IMR-90 (cell line): Measurements from ENCODE around the gene NDUFV2. TPM values are rescaled to one million over a fixed set of nuclear protein-coding genes. Genes with fewer than 3 reads are reported as not detected.

Experiments used
- ATAC-seq: fragments of 200-7000 bp; cut with Tn5 transposase; 2 replicates; pipeline ENCODE4 v1.9.1; 2020; ENCODE audit warnings: low read depth, mild to moderate bottlenecking, moderate library complexity
- BruUV-seq: library from RNA; stranded (reverse); fragments of 400-500 nt; replicated peaks from 2 replicates; lab custom pipeline; 2021; lab: Mats Ljungman, UMichigan
- CTCF ChIA-PET: fragments of 300-600 bp; formaldehyde crosslinking; extraction: SDS; loops from one replicate; lab custom pipeline; 2021; ENCODE audit warnings: antibody characterized with exemption; lab: Yijun Ruan, JAX
- POLR2A ChIA-PET: fragments of 300-600 bp; sonication (Branson Sonifier 250); formaldehyde crosslinking; loops from one replicate; lab custom pipeline; 2022; ENCODE audit warnings: antibody characterized with exemption; ENCODE audit not compliant: unreplicated experiment; lab: Charles Lee
- DNase-seq: peaks from one replicate; pipeline ENCODE4 v3.0.0; 2013
- H2AFZ ChIP-seq: replicated peaks from 2 replicates; pipeline ENCODE3; 2013; ENCODE audit warnings: low read length, mild to moderate bottlenecking; ENCODE audit not compliant: poor library complexity
- H2AK5ac ChIP-seq: 2 replicates; pipeline ENCODE4 v1.6.1; 2013; ENCODE audit warnings: low read depth, low read length, inconsistent platforms
- H2AK9ac ChIP-seq: replicated peaks from 2 replicates; pipeline ENCODE3; 2013; ENCODE audit warnings: mild to moderate bottlenecking, low read depth, low read length, moderate library complexity; ENCODE audit not compliant: poor library complexity
- H2BK120ac ChIP-seq: 2 replicates; pipeline ENCODE4 v1.6.1; 2013; ENCODE audit warnings: low read depth, low read length, inconsistent platforms
- H2BK15ac ChIP-seq: 3 replicates; pipeline ENCODE4 v1.6.1; 2013; ENCODE audit warnings: low read depth, low read length, inconsistent platforms
- H2BK20ac ChIP-seq: 2 replicates; pipeline ENCODE4 v1.6.1; 2013; ENCODE audit warnings: low read depth, mild to moderate bottlenecking, inconsistent platforms, low read length, moderate library complexity
- H2BK5ac ChIP-seq: 2 replicates; pipeline ENCODE4 v1.6.1; 2013; ENCODE audit warnings: mild to moderate bottlenecking, low read depth, low read length, inconsistent platforms; ENCODE audit not compliant: poor library complexity, severe bottlenecking
- H3K14ac ChIP-seq: replicated peaks from 2 replicates; pipeline ENCODE4 v1.6.1; 2013; ENCODE audit warnings: low read depth, low read length, inconsistent platforms
- H3K18ac ChIP-seq: 2 replicates; pipeline ENCODE4 v1.6.1; 2013; ENCODE audit warnings: low read depth, low read length, control low read depth
- H3K23ac ChIP-seq: 2 replicates; pipeline ENCODE4 v1.6.1; 2013; ENCODE audit warnings: low read depth, low read length, inconsistent platforms
- H3K27ac ChIP-seq: 2 replicates; pipeline ENCODE4 v1.5.1; 2013; ENCODE audit warnings: mild to moderate bottlenecking, control low read depth, low read length; ENCODE audit not compliant: insufficient read depth
- H3K27me3 ChIP-seq: 2 replicates; pipeline ENCODE4 v1.6.1; 2013; ENCODE audit warnings: low read length; ENCODE audit not compliant: control insufficient read depth, insufficient read depth
- H3K36me3 ChIP-seq: 2 replicates; pipeline ENCODE4 v1.6.1; 2013; ENCODE audit warnings: low read length, mixed read lengths; ENCODE audit not compliant: control insufficient read depth, insufficient read depth
- H3K4ac ChIP-seq: 2 replicates; pipeline ENCODE4 v1.6.1; 2013; ENCODE audit warnings: low read depth, low read length, inconsistent platforms
- H3K4me1 ChIP-seq: 2 replicates; pipeline ENCODE4 v1.6.1; 2013; ENCODE audit warnings: low read length, mixed read lengths; ENCODE audit not compliant: control insufficient read depth, insufficient read depth
- H3K4me2 ChIP-seq: 2 replicates; pipeline ENCODE4 v1.6.1; 2013; ENCODE audit warnings: low read depth, mild to moderate bottlenecking, control low read depth, low read length, moderate library complexity
- H3K4me3 ChIP-seq: 2 replicates; pipeline ENCODE4 v1.5.1; 2013; ENCODE audit warnings: low read depth, mild to moderate bottlenecking, control low read depth, low read length, moderate library complexity; ENCODE audit not compliant: insufficient read depth
- H3K56ac ChIP-seq: 2 replicates; pipeline ENCODE4 v1.6.1; 2013; ENCODE audit warnings: low read length, inconsistent platforms; ENCODE audit not compliant: insufficient read depth; ENCODE audit errors: extremely low read depth
- H3K79me1 ChIP-seq, 2 experiments: 2 replicates each; pipeline ENCODE4 v1.6.1; 2013; ENCODE audit warnings: low read length in 2 of 2, inconsistent platforms in 1 of 2, low read depth in 1 of 2
- H3K9ac ChIP-seq: 2 replicates; pipeline ENCODE4 v1.6.1; 2013; ENCODE audit warnings: low read depth, low read length, control low read depth
- H3K9me1 ChIP-seq: 2 replicates; pipeline ENCODE4 v1.6.1; 2013; ENCODE audit warnings: low read length, inconsistent platforms; ENCODE audit not compliant: insufficient read depth
- H3K9me3 ChIP-seq: 2 replicates; pipeline ENCODE4 v1.6.1; 2013; ENCODE audit warnings: low read length; ENCODE audit not compliant: control insufficient read depth, insufficient read depth
- H4K20me1 ChIP-seq: 2 replicates; pipeline ENCODE4 v1.6.1; 2013; ENCODE audit warnings: low read length, inconsistent platforms; ENCODE audit not compliant: insufficient read depth
- H4K5ac ChIP-seq: 2 replicates; pipeline ENCODE4 v1.6.1; 2013; ENCODE audit warnings: mild to moderate bottlenecking, low read depth, low read length, control low read depth
- H4K8ac ChIP-seq, 2 experiments: 2 replicates each; pipeline ENCODE4 v1.6.1; 2013; ENCODE audit warnings: low read depth in 2 of 2, low read length in 2 of 2, control low read depth in 1 of 2, inconsistent platforms in 1 of 2
- H4K91ac ChIP-seq: 2 replicates; pipeline ENCODE4 v1.6.1; 2013; ENCODE audit warnings: low read depth, low read length, inconsistent platforms; ENCODE audit not compliant: insufficient read depth
- BHLHE40 ChIP-seq: fragments of 150-350 bp; IDR thresholded peaks from 2 replicates; pipeline ENCODE4 v1.6.1; 2016; ENCODE audit warnings: mild to moderate bottlenecking, low read depth, low read length
- CEBPB ChIP-seq: IDR thresholded peaks from 2 replicates; pipeline ENCODE4 v1.6.1; 2012; ENCODE audit warnings: low read depth, low read length, improper control_type of control experiment
- CHD1 ChIP-seq: IDR thresholded peaks from 2 replicates; pipeline ENCODE4 v1.6.1; 2012; ENCODE audit warnings: low read depth, low read length, improper control_type of control experiment
- CTCF ChIP-seq: conservative IDR thresholded peaks from 2 replicates; pipeline ENCODE4 v1.5.1; 2012; ENCODE audit warnings: mild to moderate bottlenecking, low read depth, low read length, improper control_type of control experiment
- ELK1 ChIP-seq: fragments of 150-350 bp; IDR thresholded peaks from 2 replicates; pipeline ENCODE4 v1.6.1; 2016; ENCODE audit warnings: low read depth, mild to moderate bottlenecking, low read length, moderate library complexity, borderline replicate concordance
- FOS ChIP-seq: fragments of 150-350 bp; IDR thresholded peaks from 2 replicates; pipeline ENCODE4 v1.6.1; 2016; ENCODE audit warnings: low read depth, low read length
- MAFK ChIP-seq: IDR thresholded peaks from 2 replicates; pipeline ENCODE4 v1.6.1; 2012; ENCODE audit warnings: low read depth, low read length, improper control_type of control experiment
- MAZ ChIP-seq: IDR thresholded peaks from 2 replicates; pipeline ENCODE4 v1.6.1; 2012; ENCODE audit warnings: low read depth, mild to moderate bottlenecking, low read length, improper control_type of control experiment, moderate library complexity, borderline replicate concordance
- MXI1 ChIP-seq: IDR thresholded peaks from 2 replicates; pipeline ENCODE4 v1.6.1; 2012; ENCODE audit warnings: low read depth, mild to moderate bottlenecking, low read length, moderate library complexity, borderline replicate concordance
- NFE2L2 ChIP-seq: fragments of 150-350 bp; IDR thresholded peaks from 2 replicates; pipeline ENCODE4 v1.6.1; 2016; ENCODE audit warnings: low read depth, mild to moderate bottlenecking, low read length
- POLR2A ChIP-seq: IDR thresholded peaks from 2 replicates; pipeline ENCODE4 v1.6.1; 2012; ENCODE audit warnings: mild to moderate bottlenecking, low read depth, low read length
- RAD21 ChIP-seq: IDR thresholded peaks from 2 replicates; pipeline ENCODE4 v1.6.1; 2012; ENCODE audit warnings: low read length, improper control_type of control experiment
- RCOR1 ChIP-seq: IDR thresholded peaks from 2 replicates; pipeline ENCODE4 v1.6.1; 2012; ENCODE audit warnings: mild to moderate bottlenecking, low read length, improper control_type of control experiment; ENCODE audit not compliant: insufficient replicate concordance
- RFX5 ChIP-seq: IDR thresholded peaks from 2 replicates; pipeline ENCODE4 v1.8.0; 2012; ENCODE audit warnings: low read depth, mild to moderate bottlenecking, low read length, moderate library complexity
- SMC3 ChIP-seq: fragments of 150-350 bp; IDR thresholded peaks from 2 replicates; pipeline ENCODE4 v1.6.1; 2016; ENCODE audit warnings: low read depth, mild to moderate bottlenecking, antibody characterized with exemption, low read length, moderate library complexity
- WGBS, 2 experiments: methylation state at CpG; one replicate each; pipeline versions ENCODE4 v1.1.5 to v1.1.7; 2013; ENCODE audit warnings: missing lambda C conversion rate in 2 of 2; ENCODE audit not compliant: insufficient read length in 1 of 2; ENCODE audit errors: extremely low coverage in 2 of 2; 5-methylcytosine and 5-hydroxymethylcytosine counted together
- dilution Hi-C: fragments of 300-500 bp; cut with HindIII; formaldehyde crosslinking; loops from one replicate; pipeline ENCODE4 v1.14.3; 2018; ENCODE audit warnings: low sequenced_read_pairs; ENCODE audit not compliant: unreplicated experiment
- in situ Hi-C: fragments of 300-500 bp; cut with MboI; formaldehyde crosslinking; loops from 3 replicates; pipeline ENCODE4 v1.14.3; 2019; ENCODE audit warnings: low sequenced_read_pairs, inconsistent platforms, mixed read lengths
- intact Hi-C: fragments of 100-400 bp; cut with micrococcal nuclease; formaldehyde crosslinking; loops from 2 replicates; pipeline ENCODE4 v1.10.0; 2022
- polyA plus RNA-seq, 3 experiments: library from polyadenylated mRNA; depleted of rRNA; stranded (reverse); fragments of >200 nt; gene quantifications; 2 replicates each; pipeline ENCODE4 v1.2.3, GENCODE V29; 2012; ENCODE audit warnings: low replicate concordance in 1 of 3
- total RNA-seq: library from RNA; depleted of rRNA; stranded (reverse); fragments of >200 nt; gene quantifications from 2 replicates; pipeline ENCODE4 v1.2.3, GENCODE V29; 2012
- TF ChIP-seq, protein P1 (sequence below): fragments of 150-350 bp; IDR thresholded peaks from 2 replicates; pipeline ENCODE4 v1.6.1; 2017; ENCODE audit warnings: mild to moderate bottlenecking, antibody characterized with exemption, low read length, low read depth

The NDUFV2 gene
- total and polyA plus RNA-seq, 2 of the 4 experiments (the other 2 are of a cell fraction), result 106 to 126 TPM

- H3K27me3 ChIP-seq, result no peaks in the 10 kb centered on the region
- H3K79me1 ChIP-seq, result no peaks in the 10 kb centered on the region
- H4K91ac ChIP-seq, result no peak overlapping the region
- H3K9ac ChIP-seq, result no peak overlapping the region
- no peak overlapping the region for H2BK120ac ChIP-seq
- no peak overlapping the region for H3K4me2 ChIP-seq
- no peak overlapping the region for H2BK5ac ChIP-seq
- H2AK9ac ChIP-seq, result no peak overlapping the region
- no peak overlapping the region for H3K14ac ChIP-seq
- POLR2A ChIA-PET, result interaction anchor here (0.6 kb wide), 1 partner anchor 73 kb away, joined by 3 read pairs; no protein-coding TSS in a partner anchor
- intact Hi-C loops (no loop called here), dilution Hi-C loops (no loop called here), in situ Hi-C loops (no loop called here)
- BruUV-seq, result no TSS peak
- no peak for ATAC-seq
- CTCF ChIA-PET, result no interaction called here
- no peak overlapping the region for H3K23ac ChIP-seq
- no peak overlapping the region for H3K4ac ChIP-seq
- no peaks in the 10 kb centered on the region for H4K20me1 ChIP-seq
- no peak overlapping the region for H3K27ac ChIP-seq
- no peak overlapping the region for H4K8ac ChIP-seq
- DNase-seq, result no peak
- 100% methylated on average over 3 of the region's 5 CpGs; no CpG with 5 or more reads in 1 of the 2 experiments for WGBS, 2 experiments
- H3K56ac ChIP-seq, result no peak overlapping the region
- no peaks in the 10 kb centered on the region for H3K36me3 ChIP-seq
- H3K9me3 ChIP-seq, result no peaks in the 10 kb centered on the region
- no peak overlapping the region for H3K18ac ChIP-seq
- H3K4me3 ChIP-seq, result no peak overlapping the region
- H2BK15ac ChIP-seq, result no peak overlapping the region
- no peak overlapping the region for H2AK5ac ChIP-seq
- no peak overlapping the region for H2AFZ ChIP-seq
- no peak overlapping the region for H4K5ac ChIP-seq
- peaks cover 2% of the 10 kb centered on the region; the same call in 1 of the 2 replicates for H3K4me1 ChIP-seq
- no peak for TF ChIP-seq MAZ
- TF ChIP-seq, protein P1, sequence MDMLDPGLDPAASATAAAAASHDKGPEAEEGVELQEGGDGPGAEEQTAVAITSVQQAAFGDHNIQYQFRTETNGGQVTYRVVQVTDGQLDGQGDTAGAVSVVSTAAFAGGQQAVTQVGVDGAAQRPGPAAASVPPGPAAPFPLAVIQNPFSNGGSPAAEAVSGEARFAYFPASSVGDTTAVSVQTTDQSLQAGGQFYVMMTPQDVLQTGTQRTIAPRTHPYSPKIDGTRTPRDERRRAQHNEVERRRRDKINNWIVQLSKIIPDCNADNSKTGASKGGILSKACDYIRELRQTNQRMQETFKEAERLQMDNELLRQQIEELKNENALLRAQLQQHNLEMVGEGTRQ, result no peak
- TF ChIP-seq MAFK, result no peak
- no peak for TF ChIP-seq NFE2L2
- no peak for TF ChIP-seq MXI1
- TF ChIP-seq ELK1, result no peak
- TF ChIP-seq POLR2A, result no peak
- no peak for TF ChIP-seq FOS
- TF ChIP-seq CEBPB, result no peak
- no peak for TF ChIP-seq SMC3
- no peak for TF ChIP-seq RAD21
- no peak for TF ChIP-seq RFX5
- no peak for TF ChIP-seq RCOR1
- no peak for TF ChIP-seq CTCF
- TF ChIP-seq BHLHE40, result no peak
- TF ChIP-seq CHD1, result no peak
- 0 out of 2 replicates have a peak, but pooled peaks cover 5% of the 10 kb centered on the region for H3K9me1 ChIP-seq
- H2BK20ac ChIP-seq, result no peak overlapping the region
Observed at GRCh38 chr18:9066817-9067306, 35.6 kb upstream of the NDUFV2 start.
